Esophagus squamous epithelium (tissue), 4 donors: ENCODE measurements around the gene MED16.

Source experiments
- POLR2A ChIP-seq, 4 donors: fragments of 450-650 bp; IDR thresholded peaks; one replicate each; pipeline ENCODE4 v1.6.1; 2017; ENCODE audit warnings: antibody characterized with exemption in 4 of 4, mild to moderate bottlenecking in 4 of 4, moderate library complexity in 3 of 4
- TF ChIP-seq, protein P1 (sequence below), 6 experiments: fragments of 450-650 bp in 4 of 6; fragments of 200-600 bp in 2 of 6; sonication (generic) in 2 of 6; IDR thresholded peaks; one replicate each; pipeline ENCODE4 v1.5.1; 2016 to 2019; ENCODE audit warnings: antibody characterized with exemption in 6 of 6, mild to moderate bottlenecking in 4 of 6, moderate library complexity in 4 of 6

DNA sequence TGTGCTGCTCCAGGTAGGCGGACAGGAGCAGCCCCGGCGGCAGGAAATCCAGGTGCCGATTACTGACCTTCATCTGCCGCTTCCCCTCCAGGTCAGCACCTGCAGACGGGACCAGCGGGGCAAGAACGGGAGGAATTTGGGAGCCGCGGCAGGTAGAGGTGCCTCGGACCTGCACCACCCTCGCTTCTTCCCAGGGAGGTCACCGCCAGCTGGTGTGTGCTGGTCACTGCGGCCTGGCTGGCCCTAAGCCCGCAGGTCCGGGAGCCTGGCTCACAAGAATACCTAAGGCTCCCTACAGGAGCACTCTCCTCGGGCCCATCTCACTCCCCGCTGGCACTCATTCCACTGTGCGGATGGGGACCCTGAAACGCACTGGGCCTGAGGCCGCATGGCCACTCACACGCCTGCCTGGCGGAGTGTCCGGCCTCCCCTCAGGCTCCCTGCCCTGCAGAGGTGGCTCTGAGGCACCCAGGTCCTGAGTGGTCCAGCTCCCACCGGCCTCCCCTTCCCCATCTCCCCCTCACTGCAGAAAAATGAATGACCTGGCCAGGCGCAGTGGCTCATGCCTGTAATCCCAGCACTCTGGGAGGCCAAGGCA is 4.6 kb upstream of the MED16 start:
- TF ChIP-seq, protein P1, sequence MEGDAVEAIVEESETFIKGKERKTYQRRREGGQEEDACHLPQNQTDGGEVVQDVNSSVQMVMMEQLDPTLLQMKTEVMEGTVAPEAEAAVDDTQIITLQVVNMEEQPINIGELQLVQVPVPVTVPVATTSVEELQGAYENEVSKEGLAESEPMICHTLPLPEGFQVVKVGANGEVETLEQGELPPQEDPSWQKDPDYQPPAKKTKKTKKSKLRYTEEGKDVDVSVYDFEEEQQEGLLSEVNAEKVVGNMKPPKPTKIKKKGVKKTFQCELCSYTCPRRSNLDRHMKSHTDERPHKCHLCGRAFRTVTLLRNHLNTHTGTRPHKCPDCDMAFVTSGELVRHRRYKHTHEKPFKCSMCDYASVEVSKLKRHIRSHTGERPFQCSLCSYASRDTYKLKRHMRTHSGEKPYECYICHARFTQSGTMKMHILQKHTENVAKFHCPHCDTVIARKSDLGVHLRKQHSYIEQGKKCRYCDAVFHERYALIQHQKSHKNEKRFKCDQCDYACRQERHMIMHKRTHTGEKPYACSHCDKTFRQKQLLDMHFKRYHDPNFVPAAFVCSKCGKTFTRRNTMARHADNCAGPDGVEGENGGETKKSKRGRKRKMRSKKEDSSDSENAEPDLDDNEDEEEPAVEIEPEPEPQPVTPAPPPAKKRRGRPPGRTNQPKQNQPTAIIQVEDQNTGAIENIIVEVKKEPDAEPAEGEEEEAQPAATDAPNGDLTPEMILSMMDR (IDR thresholded peaks at IDR 0.05) = no peak
- no peak for TF ChIP-seq POLR2A (IDR thresholded peaks at IDR 0.05)
